K562 (cell line): Measurements from ENCODE around the gene MAGI1. TPM values are rescaled to one million over a fixed set of nuclear protein-coding genes. Genes with fewer than 3 reads are reported as not detected.
A peak's percentile ranks its signal among the peaks of the same experiment; 100 is the strongest.

Experiments
- ATAC-seq: fragments of 200-7000 bp; cut with Tn5 transposase; 3 replicates; pipeline ENCODE4 v1.9.1; 2020; ENCODE audit warnings: moderate library complexity
- BruUV-seq: library from RNA; stranded (reverse); fragments of 400-500 nt; replicated peaks from 2 replicates; lab custom pipeline; 2021; lab: Mats Ljungman, UMichigan
- CTCF ChIA-PET: fragments of 300-600 bp; formaldehyde crosslinking; extraction: SDS; loops from one replicate; lab custom pipeline; 2021; ENCODE audit warnings: low intra/inter-chr PET ratio; lab: Yijun Ruan, JAX
- POLR2A ChIA-PET: fragments of 300-600, 350-650 bp; sonication (Branson Sonifier 250); formaldehyde crosslinking; extraction: SDS; loops from one replicate; lab custom pipeline; 2021; ENCODE audit warnings: antibody characterized with exemption, inconsistent platforms; lab: Yijun Ruan, JAX
- DNase-seq, 4 experiments: peaks; one replicate each; pipeline versions ENCODE4 v3.0.0 to v3.0.0-alpha.2; 2011 to 2018; ENCODE audit warnings: low spot score in 3 of 4, mixed read lengths in 3 of 4; ENCODE audit errors: extremely low read depth in 1 of 4
- FAIRE-seq: peaks from 2 replicates; lab custom pipeline; 2011; peaks lifted over from hg19 to GRCh38; lab: Jason Lieb, UNC
- H2AFZ ChIP-seq: 2 replicates; pipeline ENCODE4 v1.6.0; 2011; ENCODE audit warnings: low read depth, low read length, control low read depth, inconsistent platforms
- H3K27ac ChIP-seq: fragments of 200-600 bp; 3 replicates; pipeline ENCODE4 v1.8.0; 2011; ENCODE audit warnings: low read depth, mild to moderate bottlenecking, control low read depth, inconsistent platforms, low read length, moderate library complexity, mixed read lengths; ENCODE audit errors: extremely low read depth
- H3K27me3 ChIP-seq, 2 experiments: fragments of 300-600 bp in 1 of 2; 2 replicates in 1 of 2; 3 replicates in 1 of 2; pipeline versions ENCODE4 v1.6.0 to v1.8.0; 2011; ENCODE audit warnings: inconsistent platforms in 2 of 2, low read length in 2 of 2, mild to moderate bottlenecking in 1 of 2, mixed read lengths in 1 of 2, moderate library complexity in 1 of 2; ENCODE audit not compliant: control insufficient read depth in 2 of 2, insufficient read depth in 2 of 2
- H3K36me3 ChIP-seq: fragments of 300-600 bp; 3 replicates; pipeline ENCODE4 v1.8.0; 2011; ENCODE audit warnings: mild to moderate bottlenecking, low read length, inconsistent platforms; ENCODE audit not compliant: control insufficient read depth, insufficient read depth
- H3K4me1 ChIP-seq, 2 experiments: fragments of 200-600 bp in 1 of 2; replicated peaks in 1 of 2; 2 replicates in 1 of 2; 3 replicates in 1 of 2; pipeline versions ENCODE4 v1.5.1 to v1.8.0; 2011; ENCODE audit warnings: inconsistent platforms in 2 of 2, low read length in 2 of 2, mild to moderate bottlenecking in 1 of 2, mixed read lengths in 1 of 2, moderate library complexity in 1 of 2; ENCODE audit not compliant: control insufficient read depth in 2 of 2, insufficient read depth in 2 of 2
- H3K4me2 ChIP-seq: 2 replicates; pipeline ENCODE4 v1.6.1; 2011; ENCODE audit warnings: low read length, control low read depth, inconsistent platforms, mixed read lengths; ENCODE audit not compliant: insufficient read depth
- H3K4me3 ChIP-seq: fragments of 200-600 bp; sonication (generic), shearing (Covaris generic); 2 replicates; pipeline ENCODE4 v1.5.1; 2016; ENCODE audit warnings: control low read depth, inconsistent platforms
- H3K79me2 ChIP-seq: fragments of 200-600 bp; 3 replicates; pipeline ENCODE4 v1.8.0; 2011; ENCODE audit warnings: low read length, inconsistent platforms; ENCODE audit not compliant: control insufficient read depth, insufficient read depth
- H3K9ac ChIP-seq, 2 experiments: 2 replicates each; pipeline versions ENCODE4 v1.6.0 to v1.6.1; 2011; ENCODE audit warnings: low read depth in 2 of 2, low read length in 2 of 2, control low read depth in 1 of 2, inconsistent platforms in 1 of 2, mild to moderate bottlenecking in 1 of 2, mixed read lengths in 1 of 2; ENCODE audit not compliant: insufficient read depth in 1 of 2
- H3K9me1 ChIP-seq: one replicate; pipeline ENCODE4 v1.6.0; 2011; ENCODE audit warnings: inconsistent platforms, mild to moderate bottlenecking, low read length, moderate library complexity; ENCODE audit not compliant: control insufficient read depth, insufficient read depth
- H3K9me3 ChIP-seq: replicated peaks from 2 replicates; pipeline ENCODE4 v1.5.1; 2011; ENCODE audit warnings: low read depth, low read length, inconsistent platforms; ENCODE audit not compliant: control insufficient read depth, insufficient read depth
- H4K20me1 ChIP-seq: replicated peaks from 2 replicates; pipeline ENCODE4 v1.6.1; 2011; ENCODE audit warnings: low read length, inconsistent platforms, mixed read lengths; ENCODE audit not compliant: control insufficient read depth, insufficient read depth
- ARID1B ChIP-seq: fragments of 450-650 bp; IDR thresholded peaks from 2 replicates; pipeline ENCODE4 v1.6.1; 2016; ENCODE audit warnings: antibody characterized with exemption, mild to moderate bottlenecking, inconsistent platforms
- C11orf30 ChIP-seq: fragments of 450-650 bp; IDR thresholded peaks from 2 replicates; pipeline ENCODE4 v1.6.1; 2016; ENCODE audit warnings: low read depth, mild to moderate bottlenecking
- CBFA2T3 ChIP-seq: fragments of 450-650 bp; IDR thresholded peaks from 2 replicates; pipeline ENCODE4 v1.6.1; 2017
- EP300 ChIP-seq: IDR thresholded peaks from 2 replicates; pipeline ENCODE4 v1.6.1; 2012; ENCODE audit warnings: low read length, improper control_type of control experiment
- ETV5 ChIP-seq: sonication (generic); formaldehyde crosslinking; IDR thresholded peaks from 2 replicates; pipeline ENCODE4 v1.4.0; 2020; ENCODE audit warnings: low read depth, mild to moderate bottlenecking, missing genetic modification reagents
- EWSR1 ChIP-seq: fragments of 450-650 bp; IDR thresholded peaks from 2 replicates; pipeline ENCODE4 v1.6.1; 2018; ENCODE audit warnings: borderline replicate concordance, mild to moderate bottlenecking, low read depth, moderate library complexity; ENCODE audit not compliant: partially characterized antibody
- KDM1A ChIP-seq, 2 experiments: fragments of 450-650 bp; IDR thresholded peaks; 2 replicates each; pipeline ENCODE4 v1.6.1; 2016; ENCODE audit warnings: mild to moderate bottlenecking in 2 of 2
- MAFF ChIP-seq: IDR thresholded peaks from 2 replicates; pipeline ENCODE4 v1.6.1; 2012; ENCODE audit warnings: low read length, improper control_type of control experiment
- MAFG ChIP-seq: fragments of 450-650 bp; conservative IDR thresholded peaks from 2 replicates; pipeline ENCODE4 v1.6.1; 2016; ENCODE audit warnings: missing genetic modification characterization, missing compliant biosample characterization
- MAFK ChIP-seq: IDR thresholded peaks from 2 replicates; pipeline ENCODE4 v1.6.1; 2011; ENCODE audit warnings: low read length, improper control_type of control experiment
- NCOR1 ChIP-seq: fragments of 450-650 bp; IDR thresholded peaks from 2 replicates; pipeline ENCODE4 v1.6.1; 2016; ENCODE audit warnings: mild to moderate bottlenecking, moderate library complexity
- NFE2 ChIP-seq: IDR thresholded peaks from 2 replicates; pipeline ENCODE4 v1.6.1; 2014; ENCODE audit warnings: antibody characterized with exemption, low read depth
- POLR2H ChIP-seq: IDR thresholded peaks from 2 replicates; pipeline ENCODE4 v1.6.1; 2016; ENCODE audit warnings: missing genetic modification characterization, low read depth, mild to moderate bottlenecking, control low read depth, missing compliant biosample characterization, moderate library complexity
- PPARD ChIP-seq: fragments of 250-450 bp; sonication (Bioruptor Pico); IDR thresholded peaks from 2 replicates; pipeline ENCODE4 v1.8.0; 2022; ENCODE audit warnings: inconsistent platforms, mild to moderate bottlenecking, moderate library complexity
- RBM39 ChIP-seq: fragments of 200-400 bp; formaldehyde crosslinking; optimal IDR thresholded peaks from 2 replicates; pipeline ENCODE3; 2018; ENCODE audit warnings: low read depth, low read length
- SMARCE1 ChIP-seq: fragments of 450-650 bp; IDR thresholded peaks from 2 replicates; pipeline ENCODE4 v1.7.1; 2016; ENCODE audit warnings: mild to moderate bottlenecking
- SOX6 ChIP-seq: fragments of 450-650 bp; IDR thresholded peaks from 2 replicates; pipeline ENCODE4 v1.6.1; 2014; ENCODE audit warnings: mild to moderate bottlenecking
- TARDBP ChIP-seq: fragments of 450-650 bp; IDR thresholded peaks from 2 replicates; pipeline ENCODE4 v1.6.1; 2016
- ZNF316 ChIP-seq: fragments of 450-650 bp; IDR thresholded peaks from 2 replicates; pipeline ENCODE4 v1.6.1; 2016
- in situ Hi-C: fragments of 300-500 bp; cut with MboI; formaldehyde crosslinking; loops from 4 replicates; pipeline ENCODE4 v1.15.0; 2018; ENCODE audit warnings: inconsistent platforms, mixed read lengths
- intact Hi-C: fragments of 100-400 bp; cut with micrococcal nuclease; formaldehyde crosslinking; loops from 2 replicates; pipeline ENCODE4 v1.14.2; 2022
- polyA plus RNA-seq, 8 experiments: library from polyadenylated mRNA; depleted of rRNA in 4 of 8; stranded (reverse) in 5 of 8; unstranded in 3 of 8; fragments of >200 nt; fragmentation: Nextera tagmentation in 2 of 8; fragmentation: Illumina TruSeq in 1 of 8; extraction: Ambion mirVana in 2 of 8; extraction: Trizol in 1 of 8; gene quantifications; 2 replicates each; pipeline versions ENCODE4 v1.2.1 to v1.2.3, GENCODE V29; 2011 to 2014; ENCODE audit warnings: inconsistent platforms in 1 of 8, missing spikeins in 1 of 8
- total RNA-seq, 7 experiments: library from RNA; depleted of rRNA in 6 of 7; stranded (reverse); fragments of >200 nt in 6 of 7; fragmentation: Illumina TruSeq in 2 of 7; extraction: Trizol in 2 of 7; gene quantifications; 2 replicates each; pipeline versions ENCODE4 v1.2.1 to v1.2.3, GENCODE V29; 2011 to 2021; ENCODE audit warnings: low replicate concordance in 1 of 7
- TF ChIP-seq, protein P1 (sequence below): fragments of 250-450 bp; sonication (Bioruptor Pico); IDR thresholded peaks from 2 replicates; pipeline ENCODE4 v1.8.0; 2022; ENCODE audit warnings: moderate library complexity, mild to moderate bottlenecking, inconsistent platforms
- TF ChIP-seq, protein P2 (sequence below): fragments of 450-650 bp; IDR thresholded peaks from 2 replicates; pipeline ENCODE4 v1.6.1; 2017; ENCODE audit warnings: antibody characterized with exemption, mild to moderate bottlenecking

The MAGI1 gene
- total and polyA plus RNA-seq, 9 of the 15 experiments (the other 6 are each of a cell fraction or from before 2014, with no cell fraction given): 7.8 to 59.4 (median 43.2) TPM

DNA sequence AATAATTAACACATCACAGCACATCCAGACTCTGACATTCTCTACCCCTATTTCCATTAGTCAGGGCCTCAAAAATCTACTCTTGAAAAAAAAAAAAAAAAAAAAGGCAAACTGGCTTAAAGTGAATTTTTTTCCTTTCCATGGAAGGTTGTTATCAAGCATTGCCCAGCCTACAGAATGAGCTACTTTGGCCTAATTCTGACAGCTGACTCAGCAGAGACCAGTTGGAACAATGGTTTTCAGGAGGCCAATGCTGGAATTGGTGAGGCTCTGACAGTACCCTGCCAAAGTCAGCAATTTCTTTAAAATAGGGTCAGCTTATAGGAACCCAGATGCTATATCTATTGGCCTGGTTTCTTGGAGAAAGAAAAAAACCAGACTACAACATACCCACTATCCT lies 454.7 kb downstream of the MAGI1 start:
- peaks cover 2% of the 10 kb centered on the region; the same call in 1 of the 2 replicates for H3K9me3 ChIP-seq
- no peaks in the 10 kb centered on the region for H3K27me3 ChIP-seq
- no peak overlapping the region for H3K4me3 ChIP-seq
- POLR2A ChIA-PET: interaction anchor here (0.7 to 0.9 kb wide), 2 partner anchors 12 to 32 kb away, joined by 3 read pairs; no protein-coding TSS in a partner anchor
- H3K36me3 ChIP-seq: peaks cover 16% of the 10 kb centered on the region; the same call in 2 of the 3 replicates
- DNase-seq (peak in 1 of 4 experiments; percentile 65), FAIRE-seq (peak; percentile 42), ATAC-seq (0 out of 3 replicates have a peak, but pooled peaks have one; percentile 20)
- peak overlapping the region; percentile 69 for H3K27ac ChIP-seq
- in situ Hi-C loops (no loop called here), intact Hi-C loops (no loop called here)
- no peak overlapping the region; a peak in 1 of 4 replicates for H3K9ac ChIP-seq
- no peaks in the 10 kb centered on the region for H3K9me1 ChIP-seq
- H3K4me2 ChIP-seq: no peak overlapping the region
- H4K20me1 ChIP-seq: no peaks in the 10 kb centered on the region
- no TSS peak for BruUV-seq
- peaks cover 10 to 57% of the 10 kb centered on the region in 2 experiments for H3K4me1 ChIP-seq
- CTCF ChIA-PET: no interaction called here
- peaks cover 82% of the 10 kb centered on the region for H3K79me2 ChIP-seq
- H2AFZ ChIP-seq: peak overlapping the region; percentile 37; the same call in 1 of the 2 replicates
- TF ChIP-seq, protein P1, sequence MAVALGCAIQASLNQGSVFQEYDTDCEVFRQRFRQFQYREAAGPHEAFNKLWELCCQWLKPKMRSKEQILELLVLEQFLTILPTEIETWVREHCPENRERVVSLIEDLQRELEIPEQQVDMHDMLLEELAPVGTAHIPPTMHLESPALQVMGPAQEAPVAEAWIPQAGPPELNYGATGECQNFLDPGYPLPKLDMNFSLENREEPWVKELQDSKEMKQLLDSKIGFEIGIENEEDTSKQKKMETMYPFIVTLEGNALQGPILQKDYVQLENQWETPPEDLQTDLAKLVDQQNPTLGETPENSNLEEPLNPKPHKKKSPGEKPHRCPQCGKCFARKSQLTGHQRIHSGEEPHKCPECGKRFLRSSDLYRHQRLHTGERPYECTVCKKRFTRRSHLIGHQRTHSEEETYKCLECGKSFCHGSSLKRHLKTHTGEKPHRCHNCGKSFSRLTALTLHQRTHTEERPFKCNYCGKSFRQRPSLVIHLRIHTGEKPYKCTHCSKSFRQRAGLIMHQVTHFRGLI (CRISPR knock-in tag): no peak
- no peak for TF ChIP-seq TARDBP
- TF ChIP-seq NCOR1: 0 out of 2 replicates have a peak, but pooled peaks have one; percentile 4
- TF ChIP-seq C11orf30: peak; percentile 87
- peak; percentile 39; the same call in 1 of the 2 replicates for TF ChIP-seq NFE2
- TF ChIP-seq EWSR1: no peak
- TF ChIP-seq ZNF316: peak; percentile 93
- 0 out of 2 replicates have a peak, but pooled peaks have one; percentile 25 for TF ChIP-seq POLR2H (tag)
- 0 out of 4 replicates have a peak, but pooled peaks of 1 of the 2 experiments have one; percentile 28 for TF ChIP-seq KDM1A (IDR thresholded peaks at IDR 0.05)
- no peak for TF ChIP-seq PPARD (CRISPR knock-in tag)
- TF ChIP-seq SOX6: 0 out of 2 replicates have a peak, but pooled peaks have one; percentile 15
- no peak for TF ChIP-seq SMARCE1
- TF ChIP-seq, protein P2, sequence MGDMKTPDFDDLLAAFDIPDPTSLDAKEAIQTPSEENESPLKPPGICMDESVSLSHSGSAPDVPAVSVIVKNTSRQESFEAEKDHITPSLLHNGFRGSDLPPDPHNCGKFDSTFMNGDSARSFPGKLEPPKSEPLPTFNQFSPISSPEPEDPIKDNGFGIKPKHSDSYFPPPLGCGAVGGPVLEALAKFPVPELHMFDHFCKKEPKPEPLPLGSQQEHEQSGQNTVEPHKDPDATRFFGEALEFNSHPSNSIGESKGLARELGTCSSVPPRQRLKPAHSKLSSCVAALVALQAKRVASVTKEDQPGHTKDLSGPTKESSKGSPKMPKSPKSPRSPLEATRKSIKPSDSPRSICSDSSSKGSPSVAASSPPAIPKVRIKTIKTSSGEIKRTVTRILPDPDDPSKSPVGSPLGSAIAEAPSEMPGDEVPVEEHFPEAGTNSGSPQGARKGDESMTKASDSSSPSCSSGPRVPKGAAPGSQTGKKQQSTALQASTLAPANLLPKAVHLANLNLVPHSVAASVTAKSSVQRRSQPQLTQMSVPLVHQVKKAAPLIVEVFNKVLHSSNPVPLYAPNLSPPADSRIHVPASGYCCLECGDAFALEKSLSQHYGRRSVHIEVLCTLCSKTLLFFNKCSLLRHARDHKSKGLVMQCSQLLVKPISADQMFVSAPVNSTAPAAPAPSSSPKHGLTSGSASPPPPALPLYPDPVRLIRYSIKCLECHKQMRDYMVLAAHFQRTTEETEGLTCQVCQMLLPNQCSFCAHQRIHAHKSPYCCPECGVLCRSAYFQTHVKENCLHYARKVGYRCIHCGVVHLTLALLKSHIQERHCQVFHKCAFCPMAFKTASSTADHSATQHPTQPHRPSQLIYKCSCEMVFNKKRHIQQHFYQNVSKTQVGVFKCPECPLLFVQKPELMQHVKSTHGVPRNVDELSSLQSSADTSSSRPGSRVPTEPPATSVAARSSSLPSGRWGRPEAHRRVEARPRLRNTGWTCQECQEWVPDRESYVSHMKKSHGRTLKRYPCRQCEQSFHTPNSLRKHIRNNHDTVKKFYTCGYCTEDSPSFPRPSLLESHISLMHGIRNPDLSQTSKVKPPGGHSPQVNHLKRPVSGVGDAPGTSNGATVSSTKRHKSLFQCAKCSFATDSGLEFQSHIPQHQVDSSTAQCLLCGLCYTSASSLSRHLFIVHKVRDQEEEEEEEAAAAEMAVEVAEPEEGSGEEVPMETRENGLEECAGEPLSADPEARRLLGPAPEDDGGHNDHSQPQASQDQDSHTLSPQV: peak; percentile 84
- TF ChIP-seq MAFF: peak; percentile 77
- TF ChIP-seq RBM39: no peak
- TF ChIP-seq ARID1B: 0 out of 2 replicates have a peak, but pooled peaks have one; percentile 31
- TF ChIP-seq MAFK: peak; percentile 77
- TF ChIP-seq MAFG (tag): peak; percentile 69
- TF ChIP-seq ETV5 (CRISPR knock-in tag): no peak
- TF ChIP-seq CBFA2T3: 0 out of 2 replicates have a peak, but pooled peaks have one; percentile 21
- TF ChIP-seq EP300: peak; percentile 11; the same call in 1 of the 2 replicates
